ENCODE measurements around the gene SIGLEC11. TPM values are rescaled to one million over a fixed set of nuclear protein-coding genes. Genes with fewer than 3 reads are reported as not detected.

Gene SIGLEC11
- total and polyA plus RNA-seq, 2 of the 13 experiments (the other 11 are each of a cell fraction or from before 2014, with no cell fraction given) = not detected

DNA sequence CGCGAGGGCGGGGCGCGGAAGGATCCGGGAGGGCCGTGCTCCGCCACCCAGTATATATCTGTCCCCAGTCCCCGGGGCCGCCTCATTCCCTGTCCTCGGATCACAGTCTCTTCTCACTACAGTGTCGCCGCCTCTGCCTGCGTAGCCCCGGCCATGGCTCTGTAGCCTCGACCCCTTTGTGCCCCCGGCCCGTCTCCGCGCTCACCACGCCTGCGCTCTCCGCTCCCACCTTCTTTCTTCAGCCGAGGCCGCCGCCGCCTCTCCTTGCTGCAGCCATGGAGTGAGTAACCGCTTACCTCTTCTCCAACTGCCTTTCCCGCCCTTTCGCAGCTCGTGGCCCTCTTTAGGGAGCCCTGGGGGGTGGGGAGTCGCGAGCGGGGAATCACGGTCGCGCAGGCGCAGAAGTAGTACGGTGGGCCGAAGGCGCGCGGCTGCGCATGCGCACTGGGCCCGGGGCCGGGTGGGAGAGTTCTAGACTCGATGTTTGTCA lies 31.8 kb downstream of the SIGLEC11 start, which contains the start of the genes ATF5 and NUP62 (continued):
- TF ChIP-seq, protein P1, sequence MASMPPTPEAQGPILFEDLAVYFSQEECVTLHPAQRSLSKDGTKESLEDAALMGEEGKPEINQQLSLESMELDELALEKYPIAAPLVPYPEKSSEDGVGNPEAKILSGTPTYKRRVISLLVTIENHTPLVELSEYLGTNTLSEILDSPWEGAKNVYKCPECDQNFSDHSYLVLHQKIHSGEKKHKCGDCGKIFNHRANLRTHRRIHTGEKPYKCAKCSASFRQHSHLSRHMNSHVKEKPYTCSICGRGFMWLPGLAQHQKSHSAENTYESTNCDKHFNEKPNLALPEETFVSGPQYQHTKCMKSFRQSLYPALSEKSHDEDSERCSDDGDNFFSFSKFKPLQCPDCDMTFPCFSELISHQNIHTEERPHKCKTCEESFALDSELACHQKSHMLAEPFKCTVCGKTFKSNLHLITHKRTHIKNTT (CRISPR knock-in tag; IDR thresholded peaks at IDR 0.05) = no peak
- TF ChIP-seq CHCHD3 (CRISPR knock-in tag; IDR thresholded peaks at IDR 0.05) (no peak), MED1 (CRISPR knock-in tag; IDR thresholded peaks at IDR 0.05) (no peak), ASH2L (IDR thresholded peaks at IDR 0.05; ENCODE audit: insufficient read length, low read depth, low read length) (peak; percentile 82), SRSF1 (optimal IDR thresholded peaks at IDR 0.05; ENCODE audit: low read depth, low read length) (no peak), ZNF674 (CRISPR knock-in tag; IDR thresholded peaks at IDR 0.05; ENCODE audit: low read depth) (no peak), TRIM24 (CRISPR knock-in tag; IDR thresholded peaks at IDR 0.05) (no peak), ZNF451 (CRISPR knock-in tag; IDR thresholded peaks at IDR 0.05) (0 out of 2 replicates have a peak, but pooled peaks have one; percentile 66), ZNF282 (IDR thresholded peaks at IDR 0.05; ENCODE audit: partially characterized antibody) (no peak), NCOR1 (IDR thresholded peaks at IDR 0.05; ENCODE audit: borderline replicate concordance, low read length) (no peak), YY1 (IDR thresholded peaks at IDR 0.05; ENCODE audit: insufficient read depth, insufficient replicate concordance, low read depth, low read length) (peak; percentile 36), SALL1 (CRISPR knock-in tag; IDR thresholded peaks at IDR 0.05) (peak; percentile 80), PAX8 (CRISPR knock-in tag; IDR thresholded peaks at IDR 0.05; ENCODE audit: borderline replicate concordance) (no peak), KDM5A (IDR thresholded peaks at IDR 0.05; ENCODE audit: borderline replicate concordance, low read length) (no peak; the same call in 1 of the 2 replicates), ZBTB38 (CRISPR knock-in tag; IDR thresholded peaks at IDR 0.05) (peak; percentile 38; the same call in 1 of the 2 replicates), ZNF496 (CRISPR knock-in tag; IDR thresholded peaks at IDR 0.05; ENCODE audit: insufficient replicate concordance) (no peak), BORCS8-MEF2B (CRISPR knock-in tag; IDR thresholded peaks at IDR 0.05) (peak; percentile 96), PPARG (CRISPR knock-in tag; conservative IDR thresholded peaks at IDR 0.05) (no peak), ARNT (IDR thresholded peaks at IDR 0.05) (no peak)
- TF ChIP-seq, protein P2, sequence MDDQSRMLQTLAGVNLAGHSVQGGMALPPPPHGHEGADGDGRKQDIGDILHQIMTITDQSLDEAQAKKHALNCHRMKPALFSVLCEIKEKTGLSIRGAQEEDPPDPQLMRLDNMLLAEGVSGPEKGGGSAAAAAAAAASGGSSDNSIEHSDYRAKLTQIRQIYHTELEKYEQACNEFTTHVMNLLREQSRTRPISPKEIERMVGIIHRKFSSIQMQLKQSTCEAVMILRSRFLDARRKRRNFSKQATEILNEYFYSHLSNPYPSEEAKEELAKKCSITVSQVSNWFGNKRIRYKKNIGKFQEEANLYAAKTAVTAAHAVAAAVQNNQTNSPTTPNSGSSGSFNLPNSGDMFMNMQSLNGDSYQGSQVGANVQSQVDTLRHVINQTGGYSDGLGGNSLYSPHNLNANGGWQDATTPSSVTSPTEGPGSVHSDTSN (CRISPR knock-in tag; IDR thresholded peaks at IDR 0.05; ENCODE audit: borderline replicate concordance) = no peak; the same call in 1 of the 2 replicates
- TF ChIP-seq, protein P3, sequence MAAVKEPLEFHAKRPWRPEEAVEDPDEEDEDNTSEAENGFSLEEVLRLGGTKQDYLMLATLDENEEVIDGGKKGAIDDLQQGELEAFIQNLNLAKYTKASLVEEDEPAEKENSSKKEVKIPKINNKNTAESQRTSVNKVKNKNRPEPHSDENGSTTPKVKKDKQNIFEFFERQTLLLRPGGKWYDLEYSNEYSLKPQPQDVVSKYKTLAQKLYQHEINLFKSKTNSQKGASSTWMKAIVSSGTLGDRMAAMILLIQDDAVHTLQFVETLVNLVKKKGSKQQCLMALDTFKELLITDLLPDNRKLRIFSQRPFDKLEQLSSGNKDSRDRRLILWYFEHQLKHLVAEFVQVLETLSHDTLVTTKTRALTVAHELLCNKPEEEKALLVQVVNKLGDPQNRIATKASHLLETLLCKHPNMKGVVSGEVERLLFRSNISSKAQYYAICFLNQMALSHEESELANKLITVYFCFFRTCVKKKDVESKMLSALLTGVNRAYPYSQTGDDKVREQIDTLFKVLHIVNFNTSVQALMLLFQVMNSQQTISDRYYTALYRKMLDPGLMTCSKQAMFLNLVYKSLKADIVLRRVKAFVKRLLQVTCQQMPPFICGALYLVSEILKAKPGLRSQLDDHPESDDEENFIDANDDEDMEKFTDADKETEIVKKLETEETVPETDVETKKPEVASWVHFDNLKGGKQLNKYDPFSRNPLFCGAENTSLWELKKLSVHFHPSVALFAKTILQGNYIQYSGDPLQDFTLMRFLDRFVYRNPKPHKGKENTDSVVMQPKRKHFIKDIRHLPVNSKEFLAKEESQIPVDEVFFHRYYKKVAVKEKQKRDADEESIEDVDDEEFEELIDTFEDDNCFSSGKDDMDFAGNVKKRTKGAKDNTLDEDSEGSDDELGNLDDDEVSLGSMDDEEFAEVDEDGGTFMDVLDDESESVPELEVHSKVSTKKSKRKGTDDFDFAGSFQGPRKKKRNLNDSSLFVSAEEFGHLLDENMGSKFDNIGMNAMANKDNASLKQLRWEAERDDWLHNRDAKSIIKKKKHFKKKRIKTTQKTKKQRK (IDR thresholded peaks at IDR 0.05; ENCODE audit: low read length) = no peak
- TF ChIP-seq, protein P4, sequence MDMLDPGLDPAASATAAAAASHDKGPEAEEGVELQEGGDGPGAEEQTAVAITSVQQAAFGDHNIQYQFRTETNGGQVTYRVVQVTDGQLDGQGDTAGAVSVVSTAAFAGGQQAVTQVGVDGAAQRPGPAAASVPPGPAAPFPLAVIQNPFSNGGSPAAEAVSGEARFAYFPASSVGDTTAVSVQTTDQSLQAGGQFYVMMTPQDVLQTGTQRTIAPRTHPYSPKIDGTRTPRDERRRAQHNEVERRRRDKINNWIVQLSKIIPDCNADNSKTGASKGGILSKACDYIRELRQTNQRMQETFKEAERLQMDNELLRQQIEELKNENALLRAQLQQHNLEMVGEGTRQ (IDR thresholded peaks at IDR 0.05; ENCODE audit: low read depth, low read length) = no peak
- TF ChIP-seq, protein P4 (CRISPR knock-in tag; IDR thresholded peaks at IDR 0.05; ENCODE audit: borderline replicate concordance) = no peak; the same call in 1 of the 2 replicates
